GM12878 (cell line): ENCODE results near the gene URB1. TPM values are rescaled to one million over a fixed set of nuclear protein-coding genes. Genes with fewer than 3 reads are reported as not detected.

Experiments
- ATAC-seq: fragments of 200-7000 bp; cut with Tn5 transposase; 3 replicates; pipeline ENCODE4 v1.9.1; 2020; ENCODE audit warnings: mild to moderate bottlenecking, moderate library complexity
- BruUV-seq: library from RNA; stranded (reverse); fragments of 400-500 nt; replicated peaks from 2 replicates; lab custom pipeline; 2021; lab: Mats Ljungman, UMichigan
- CTCF ChIA-PET: fragments of 300-600 bp; sonication (Branson Sonifier 250); formaldehyde crosslinking; extraction: SDS; loops from one replicate; lab custom pipeline; 2021; ENCODE audit warnings: inconsistent platforms; lab: Yijun Ruan, JAX
- POLR2A ChIA-PET: fragments of 350-600 bp; formaldehyde crosslinking; extraction: SDS; loops from one replicate; lab custom pipeline; 2021; ENCODE audit warnings: inconsistent platforms; lab: Charles Lee
- RAD21 ChIA-PET: fragments of 300-600 bp; sonication (Branson Sonifier 250); formaldehyde crosslinking; loops from one replicate; lab custom pipeline; 2023; ENCODE audit warnings: antibody characterized with exemption; ENCODE audit not compliant: unreplicated experiment; lab: Charles Lee
- SMC1A ChIA-PET: fragments of 300-600 bp; sonication (Branson Sonifier 250); formaldehyde crosslinking; loops from one replicate; lab custom pipeline; 2023; ENCODE audit not compliant: unreplicated experiment, uncharacterized antibody; lab: Charles Lee
- DNase-seq: peaks from one replicate; pipeline ENCODE4 v3.0.0-alpha.2; 2011; ENCODE audit warnings: low read depth, low spot score
- FAIRE-seq: peaks from 3 replicates; lab custom pipeline; 2011; peaks lifted over from hg19 to GRCh38; lab: Jason Lieb, UNC
- H2AFZ ChIP-seq: 2 replicates; pipeline ENCODE4 v1.6.0; 2011; ENCODE audit warnings: low read depth, low read length, control low read depth; ENCODE audit not compliant: control insufficient read depth
- H3K27ac ChIP-seq: 2 replicates; pipeline ENCODE4 v1.5.1; 2011; ENCODE audit warnings: control low read depth; ENCODE audit not compliant: control insufficient read depth, insufficient read depth
- H3K27me3 ChIP-seq, 2 experiments: replicated peaks in 1 of 2; 2 replicates each; pipeline versions ENCODE4 v1.6.0 to v1.6.1; 2011; ENCODE audit warnings: low read length in 1 of 2; ENCODE audit not compliant: control insufficient read depth in 2 of 2, insufficient read depth in 2 of 2
- H3K36me3 ChIP-seq, 2 experiments: 2 replicates each; pipeline ENCODE4 v1.5.1; 2011; ENCODE audit warnings: low read length in 1 of 2; ENCODE audit not compliant: control insufficient read depth in 2 of 2, insufficient read depth in 2 of 2
- H3K4me1 ChIP-seq: 2 replicates; pipeline ENCODE4 v1.6.1; 2011; ENCODE audit warnings: mild to moderate bottlenecking, low read length, moderate library complexity, mixed read lengths; ENCODE audit not compliant: control insufficient read depth, insufficient read depth
- H3K4me2 ChIP-seq: 2 replicates; pipeline ENCODE4 v1.6.0; 2011; ENCODE audit warnings: control low read depth; ENCODE audit not compliant: control insufficient read depth, insufficient read depth
- H3K4me3 ChIP-seq: fragments of 200-600 bp; sonication (generic); 2 replicates; pipeline ENCODE4 v1.5.1; 2016
- H3K79me2 ChIP-seq: 2 replicates; pipeline ENCODE4 v1.6.0; 2011; ENCODE audit warnings: low read length; ENCODE audit not compliant: control insufficient read depth, insufficient read depth
- H3K9ac ChIP-seq: 2 replicates; pipeline ENCODE4 v1.8.0; 2011; ENCODE audit warnings: low read length, control low read depth, mixed read lengths; ENCODE audit not compliant: control insufficient read depth, insufficient read depth
- H3K9me3 ChIP-seq: replicated peaks from 3 replicates; pipeline ENCODE4 v1.5.1; 2011; ENCODE audit warnings: mild to moderate bottlenecking, low read length; ENCODE audit not compliant: control insufficient read depth, insufficient read depth
- H4K20me1 ChIP-seq: 2 replicates; pipeline ENCODE4 v1.6.0; 2011; ENCODE audit not compliant: control insufficient read depth, insufficient read depth
- CTCF ChIP-seq, 3 experiments: IDR thresholded peaks in 2 of 3; conservative IDR thresholded peaks in 1 of 3; 2 replicates each; pipeline ENCODE4 v1.5.1; 2011; ENCODE audit warnings: low read depth in 3 of 3, low read length in 3 of 3, mild to moderate bottlenecking in 3 of 3, control low read depth in 2 of 3, moderate library complexity in 2 of 3, inconsistent platforms in 1 of 3, mixed read lengths in 1 of 3; ENCODE audit not compliant: control insufficient read depth in 2 of 3, insufficient read depth in 1 of 3; ENCODE audit errors: extremely low read depth in 1 of 3
- E4F1 ChIP-seq: fragments of 450-650 bp; IDR thresholded peaks from 2 replicates; pipeline ENCODE4 v1.6.1; 2018; ENCODE audit warnings: borderline replicate concordance, mild to moderate bottlenecking; ENCODE audit not compliant: partially characterized antibody
- LARP7 ChIP-seq: fragments of 450-650 bp; IDR thresholded peaks from 2 replicates; pipeline ENCODE4 v1.6.1; 2017; ENCODE audit warnings: mild to moderate bottlenecking
- MAX ChIP-seq: IDR thresholded peaks from 2 replicates; pipeline ENCODE4 v1.6.1; 2012; ENCODE audit warnings: low read depth, low read length, improper control_type of control experiment
- MTA2 ChIP-seq: fragments of 450-650 bp; IDR thresholded peaks from 2 replicates; pipeline ENCODE4 v1.6.1; 2016; ENCODE audit warnings: low read depth, mild to moderate bottlenecking, moderate library complexity
- NR2C2 ChIP-seq: IDR thresholded peaks from 2 replicates; pipeline ENCODE4 v1.6.1; 2011; ENCODE audit warnings: borderline replicate concordance, low read depth; ENCODE audit not compliant: control insufficient read depth, insufficient read length
- NRF1 ChIP-seq: conservative IDR thresholded peaks from 2 replicates; pipeline ENCODE4 v1.6.1; 2011; ENCODE audit warnings: mild to moderate bottlenecking, low read depth, low read length, improper control_type of control experiment
- SMARCA5 ChIP-seq: fragments of 450-650 bp; IDR thresholded peaks from 2 replicates; pipeline ENCODE4 v1.6.1; 2017; ENCODE audit warnings: mild to moderate bottlenecking
- SUPT20H ChIP-seq: IDR thresholded peaks from 2 replicates; pipeline ENCODE4 v1.6.1; 2011; ENCODE audit warnings: low read depth, mild to moderate bottlenecking, low read length, moderate library complexity, borderline replicate concordance; ENCODE audit not compliant: control insufficient read depth
- TARDBP ChIP-seq: IDR thresholded peaks from 2 replicates; pipeline ENCODE4 v1.6.1; 2016; ENCODE audit warnings: borderline replicate concordance
- ZBTB33 ChIP-seq: fragments of 450-650 bp; IDR thresholded peaks from 2 replicates; pipeline ENCODE4 v1.6.1; 2017; ENCODE audit warnings: mild to moderate bottlenecking
- ZNF207 ChIP-seq: fragments of 450-650 bp; IDR thresholded peaks from 2 replicates; pipeline ENCODE4 v1.6.1; 2014; ENCODE audit warnings: antibody characterized with exemption, mild to moderate bottlenecking, borderline replicate concordance
- ZNF274 ChIP-seq: IDR thresholded peaks from one replicate; pipeline ENCODE4 v1.8.0; 2011; ENCODE audit not compliant: insufficient read length, insufficient read depth
- ZSCAN29 ChIP-seq: fragments of 450-650 bp; IDR thresholded peaks from 2 replicates; pipeline ENCODE4 v1.6.1; 2017; ENCODE audit warnings: mild to moderate bottlenecking, moderate library complexity
- WGBS: methylation state at CpG from one replicate; pipeline ENCODE4 v1.1.6; 2016; ENCODE audit warnings: low lambda C conversion rate; ENCODE audit not compliant: insufficient replicate concordance, insufficient coverage; ENCODE audit errors: missing lambda C conversion rate; 5-methylcytosine and 5-hydroxymethylcytosine counted together
- in situ Hi-C: fragments of 300-500 bp; cut with MboI; formaldehyde crosslinking; loops from 9 replicates; pipeline ENCODE4 v1.14.3; 2018; ENCODE audit warnings: mixed read lengths
- intact Hi-C: fragments of 100-400 bp; cut with micrococcal nuclease; formaldehyde crosslinking; loops from one replicate; pipeline ENCODE4 v1.14.2; 2022; ENCODE audit not compliant: unreplicated experiment
- polyA plus RNA-seq, 11 experiments: library from polyadenylated mRNA; depleted of rRNA in 4 of 11; unstranded in 6 of 11; stranded (reverse) in 5 of 11; fragments of >200 nt; fragmentation: Nextera tagmentation in 4 of 11; fragmentation: Illumina TruSeq in 1 of 11; extraction: Ambion mirVana in 4 of 11; extraction: Trizol in 1 of 11; gene quantifications; 1 replicate in 1 of 11; 2 replicates in 10 of 11; pipeline versions ENCODE4 v1.2.1 to v1.2.3, GENCODE V29; 2011 to 2016; ENCODE audit warnings: inconsistent platforms in 2 of 11, missing spikeins in 2 of 11, low read depth in 1 of 11
- total RNA-seq, 4 experiments: library from RNA; depleted of rRNA in 3 of 4; stranded (reverse); fragments of >200 nt in 3 of 4; fragmentation: Illumina TruSeq in 1 of 4; extraction: Trizol in 1 of 4; gene quantifications; 2 replicates each; pipeline versions ENCODE4 v1.2.1 to v1.2.3, GENCODE V29; 2013 to 2021

The URB1 gene
- total and polyA plus RNA-seq, 10 of the 15 experiments (the other 5 are each of a cell fraction or from before 2014, with no cell fraction given) = 0.56 to 23.2 (median 8.9) TPM

- no peak for TF ChIP-seq CTCF (IDR thresholded peaks at IDR 0.05 in 2 of 3, conservative IDR thresholded peaks at IDR 0.05 in 1 of 3; ENCODE audit: control insufficient read depth in 2 of 3, extremely low read depth in 1 of 3, insufficient read depth in 1 of 3, low read depth in 3 of 3, low read length in 3 of 3)
These were observed 33.3 kb upstream of the URB1 start (continued) for GRCh38 chr21:32426066-32426465.

- Histone ChIP-seq H3K4me3 (no peak overlapping the region), H3K36me3 (no peaks in the 10 kb centered on the region), H3K27ac (no peak overlapping the region), H3K4me1 (no peaks in the 10 kb centered on the region), H3K79me2 (no peaks in the 10 kb centered on the region), H2AFZ (no peak overlapping the region), H3K9ac (no peak overlapping the region), H3K4me2 (no peak overlapping the region), H4K20me1 (no peaks in the 10 kb centered on the region), H3K9me3 (no peaks in the 10 kb centered on the region), H3K27me3 (no peaks in the 10 kb centered on the region)
- FAIRE-seq (no peak), DNase-seq (no peak), ATAC-seq (no peak)
- in situ Hi-C loops = no loop called here
- no TSS peak for BruUV-seq
- intact Hi-C loops = no loop called here
- ChIA-PET CTCF (no interaction called here), SMC1A (no interaction called here), RAD21 (no interaction called here), POLR2A (no interaction called here)
- 94% methylated on average over 4 of the region's 4 CpGs for WGBS
- TF ChIP-seq SUPT20H = no peak
- no peak for TF ChIP-seq TARDBP
- no peak for TF ChIP-seq NR2C2
- TF ChIP-seq NRF1 = no peak
- no peak for TF ChIP-seq MAX
- no peak for TF ChIP-seq LARP7
- no peak for TF ChIP-seq ZBTB33
- TF ChIP-seq ZNF274 = no peak
- TF ChIP-seq MTA2 = no peak
- no peak for TF ChIP-seq E4F1
- no peak for TF ChIP-seq SMARCA5
- no peak for TF ChIP-seq ZNF207
- TF ChIP-seq ZSCAN29 = no peak
- no peak for TF ChIP-seq CTCF (IDR thresholded peaks at IDR 0.05 in 2 of 3, conservative IDR thresholded peaks at IDR 0.05 in 1 of 3; ENCODE audit: control insufficient read depth in 2 of 3, extremely low read depth in 1 of 3, insufficient read depth in 1 of 3, low read depth in 3 of 3, low read length in 3 of 3)
These were observed 32.8 kb upstream of the URB1 start for GRCh38 chr21:32425628-32426027.
